GM12891 (cell line): ENCODE measurements around the gene NET1.

ENCODE experiments used
- DNase-seq: peaks from one replicate; pipeline ENCODE4 v3.0.0; 2011; ENCODE audit warnings: low spot score; ENCODE audit not compliant: insufficient read length
- FAIRE-seq: peaks from 2 replicates; lab custom pipeline; 2011; peaks lifted over from hg19 to GRCh38; lab: Jason Lieb, UNC
- PAX5 ChIP-seq: IDR thresholded peaks from 2 replicates; pipeline ENCODE4 v1.6.1; 2011; ENCODE audit warnings: low read length, moderate library complexity, mild to moderate bottlenecking; ENCODE audit not compliant: insufficient read depth, severe bottlenecking
- POLR2A ChIP-seq: IDR thresholded peaks from 2 replicates; pipeline ENCODE4 v1.6.1; 2011; ENCODE audit warnings: low read depth, low read length, control low read depth
- POLR2AphosphoS5 ChIP-seq: IDR thresholded peaks from 2 replicates; pipeline ENCODE4 v1.6.1; 2011; ENCODE audit warnings: low read depth, low read length, control low read depth
- POU2F2 ChIP-seq: IDR thresholded peaks from 2 replicates; pipeline ENCODE4 v1.6.1; 2011; ENCODE audit warnings: low read depth, mild to moderate bottlenecking, control low read depth, low read length, moderate library complexity
- SPI1 ChIP-seq: IDR thresholded peaks from 2 replicates; pipeline ENCODE4 v1.6.1; 2011; ENCODE audit warnings: low read depth, low read length, control low read depth
- TAF1 ChIP-seq: IDR thresholded peaks from 2 replicates; pipeline ENCODE4 v1.6.1; 2011; ENCODE audit warnings: low read depth, low read length, control low read depth

The NET1 gene

GRCh38 chr10:5497948-5498730 lies 85.8 kb downstream of the NET1 start:
- TF ChIP-seq PAX5, result no peak
- no peak for TF ChIP-seq POU2F2
- no peak for TF ChIP-seq SPI1
- TF ChIP-seq POLR2AphosphoS5, result no peak
- no peak for TF ChIP-seq TAF1
- TF ChIP-seq POLR2A, result no peak
- DNase-seq, result no peak
- FAIRE-seq, result peak; percentile 84

DNA sequence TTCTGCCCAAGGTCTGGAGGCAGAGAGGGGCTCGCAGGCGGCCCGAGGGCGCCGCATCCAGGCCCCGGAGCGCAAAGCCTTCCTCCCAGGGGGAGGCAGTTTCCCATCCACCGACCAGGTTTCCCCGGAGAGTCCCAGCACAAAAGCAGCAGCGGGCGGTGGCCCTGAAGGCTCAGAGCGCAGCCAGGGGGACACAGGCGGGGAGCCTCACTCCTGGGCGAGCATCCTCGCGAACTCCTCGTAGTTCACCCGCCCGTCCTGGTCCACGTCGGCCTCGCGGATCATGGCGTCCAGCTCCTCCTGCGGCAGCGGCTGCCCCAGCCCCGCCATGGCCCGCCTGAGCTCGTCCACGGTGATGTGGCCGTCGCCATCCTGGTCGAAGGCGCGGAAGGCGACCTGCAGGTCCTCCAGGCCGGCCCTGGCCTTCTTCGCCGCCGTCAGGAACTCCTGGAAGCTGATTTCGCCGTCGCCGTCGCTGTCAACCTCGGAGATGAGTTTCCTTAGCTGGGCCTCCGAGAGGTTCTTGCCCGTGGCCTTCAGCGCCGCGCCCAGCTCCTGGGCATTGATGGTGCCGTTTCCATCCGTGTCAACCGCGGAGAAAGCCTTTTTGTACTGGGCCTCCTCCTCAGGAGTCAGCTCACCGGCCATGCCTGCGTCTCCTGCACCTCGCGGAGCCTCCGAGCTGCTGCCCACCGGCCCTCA lies 86.6 kb downstream of the NET1 start:
- DNase-seq, result no peak
- FAIRE-seq, result no peak
- TF ChIP-seq TAF1, result no peak
- no peak for TF ChIP-seq PAX5
- TF ChIP-seq POLR2AphosphoS5, result no peak
- no peak for TF ChIP-seq POLR2A
- no peak for TF ChIP-seq POU2F2
- no peak for TF ChIP-seq SPI1

DNA sequence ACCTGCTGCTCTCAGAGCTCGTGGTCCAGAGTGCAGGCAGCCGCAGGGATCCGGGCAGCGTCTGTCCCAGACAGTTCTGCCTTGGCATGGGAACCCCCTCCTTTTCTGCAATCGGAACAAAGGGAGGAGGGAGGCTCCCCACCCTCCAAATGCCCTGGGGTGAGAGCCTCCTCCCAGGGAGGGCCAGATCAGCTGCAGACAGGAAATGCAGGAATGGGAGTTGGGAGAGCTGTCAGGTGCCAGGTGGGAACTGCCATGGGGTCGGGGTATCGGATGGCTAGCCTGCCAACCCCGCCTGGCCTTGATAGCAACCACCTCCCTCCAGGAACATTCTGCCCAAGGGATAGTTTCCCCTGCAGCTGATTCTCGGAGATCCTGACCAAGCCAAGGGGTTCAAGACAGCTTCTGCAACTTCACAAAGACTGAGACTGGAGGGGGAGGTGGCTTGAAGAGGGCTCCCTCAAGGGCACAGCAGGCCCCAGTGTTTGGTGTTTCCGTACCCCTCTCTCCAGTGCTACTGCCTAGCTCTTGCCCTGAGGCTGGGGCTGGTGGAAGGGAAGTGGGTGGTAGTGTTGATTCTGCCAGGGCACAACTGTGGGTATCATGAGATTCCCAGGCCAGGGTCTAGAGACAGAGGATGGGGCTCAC lies 87.3 kb downstream of the NET1 start, which contains the start of gene CALML5:
Gene CALML5 (minus strand): TSS at position 78 of the 648 bp plus-strand sequence. CDS start 132 bp downstream, outside the sequence.
- no peak for DNase-seq
- TF ChIP-seq PAX5, result no peak
- no peak for TF ChIP-seq TAF1
- TF ChIP-seq SPI1, result no peak
- no peak for TF ChIP-seq POU2F2
- TF ChIP-seq POLR2A, result no peak
- no peak for TF ChIP-seq POLR2AphosphoS5
- FAIRE-seq, result no peak

DNA sequence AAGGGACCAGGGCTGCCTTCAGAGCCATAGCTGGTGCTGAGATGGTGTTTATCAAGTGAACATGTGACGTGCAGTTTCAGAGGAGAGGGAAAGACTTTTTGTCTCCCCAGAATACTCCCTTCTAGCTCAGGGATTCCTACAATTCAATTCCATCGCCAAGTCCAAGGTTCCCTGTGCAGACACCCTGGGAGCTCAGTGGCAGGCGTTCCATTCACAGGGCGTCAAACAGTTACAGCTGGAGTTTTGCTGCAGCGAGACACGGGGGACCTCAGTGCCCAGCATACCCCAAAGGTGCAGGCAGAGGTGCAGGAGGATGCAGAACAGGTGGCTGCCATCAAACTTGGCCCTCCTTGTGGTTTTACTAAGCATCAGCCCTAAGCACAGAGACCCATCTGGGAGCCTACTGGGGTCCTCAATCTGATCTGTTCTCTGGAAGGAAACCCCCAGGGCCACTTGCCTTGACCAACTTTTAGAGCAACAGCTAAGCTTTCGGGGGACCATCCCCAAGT lies 87.9 kb downstream of the NET1 start:
- TF ChIP-seq POLR2A (no peak), PAX5 (no peak), TAF1 (no peak), POLR2AphosphoS5 (no peak), POU2F2 (no peak), SPI1 (no peak)
- no peak for FAIRE-seq

DNA sequence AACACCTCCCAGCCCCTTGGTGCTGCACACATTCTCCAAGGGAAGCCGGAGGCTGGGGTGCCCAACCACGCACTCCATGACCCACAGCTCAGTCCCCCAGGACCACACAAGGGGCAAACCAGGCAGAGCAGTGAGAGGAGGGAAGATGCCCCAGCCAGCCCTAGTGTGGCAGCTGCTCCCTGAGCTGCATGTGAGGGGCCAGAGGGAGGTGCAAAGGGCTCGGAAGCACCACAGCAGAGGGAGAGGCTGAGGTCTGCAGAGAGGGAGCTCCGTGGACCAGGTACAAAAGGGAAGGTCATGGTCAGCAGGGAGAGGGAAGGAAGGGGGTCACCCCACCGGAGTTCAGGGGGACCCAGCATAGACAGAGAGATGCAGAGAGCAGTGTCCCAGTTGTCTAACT lies 88.6 kb downstream of the NET1 start:
- FAIRE-seq (no peak), DNase-seq (no peak)
- TF ChIP-seq POLR2A, result no peak

More for the DNA sequence above, 87.9 kb downstream of the NET1 start:
- no peak for DNase-seq

GRCh38 chr10:5502061-5502521 lies 89.7 kb downstream of the NET1 start:
- FAIRE-seq, result no peak
- no peak for DNase-seq
- TF ChIP-seq POU2F2, result no peak
- no peak for TF ChIP-seq POLR2A
- TF ChIP-seq POLR2AphosphoS5, result no peak
- no peak for TF ChIP-seq TAF1
- TF ChIP-seq PAX5, result no peak
- no peak for TF ChIP-seq SPI1

- TF ChIP-seq TAF1, result no peak
- TF ChIP-seq PAX5, result no peak
- no peak for TF ChIP-seq POLR2A
- no peak for TF ChIP-seq SPI1
- peak; percentile 81 for FAIRE-seq
- DNase-seq, result no peak
Measured at GRCh38 chr10:5502571-5503476, 90.5 kb downstream of the NET1 start.

DNA sequence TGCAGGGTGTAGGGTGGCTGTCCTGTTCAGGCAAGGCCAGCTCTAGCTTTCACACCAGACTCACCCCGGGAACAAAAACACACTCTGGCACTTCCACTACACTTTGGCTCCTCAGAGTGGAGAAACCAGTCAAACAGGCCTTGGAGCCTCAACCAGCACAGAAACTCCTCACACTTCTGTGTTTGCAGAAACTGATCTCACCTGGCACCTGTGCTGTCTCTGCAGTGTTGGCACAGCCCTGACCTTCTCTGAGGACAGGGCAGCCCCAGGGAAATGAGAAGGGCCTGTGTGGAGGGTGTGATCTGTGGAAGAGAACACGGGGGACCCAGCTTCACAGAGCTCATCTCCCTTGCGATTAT lies 91.1 kb downstream of the NET1 start:
- FAIRE-seq (no peak), DNase-seq (no peak)
- TF ChIP-seq SPI1 (no peak), PAX5 (no peak), POLR2A (no peak), POLR2AphosphoS5 (no peak)
